NCI-H1436 (cell line): ENCODE measurements around the gene SCAPER.
"Not testable (repeated sequence)": the region's sequence is repeated elsewhere in the genome, so short reads cannot be mapped to it uniquely, and the experiment has no call there.

ENCODE experiments used
- DNase-seq: peaks from one replicate; lab custom pipeline; 2025; lab: John Stamatoyannopoulos, UW

Gene SCAPER

GRCh38 chr15:76850367-76850766 is 54.8 kb downstream of the SCAPER start:
- not testable (repeated sequence) for DNase-seq

- DNase-seq = no peak
These were observed 58.4 kb downstream of the SCAPER start for GRCh38 chr15:76846782-76847181.

GRCh38 chr15:76844096-76844495 is 61.0 kb downstream of the SCAPER start:
- no peak for DNase-seq

- no peak for DNase-seq
These were observed 61.9 kb downstream of the SCAPER start for GRCh38 chr15:76843269-76843668.

- DNase-seq = peak; percentile 21
These were observed 64.2 kb downstream of the SCAPER start for GRCh38 chr15:76840830-76841460.

- DNase-seq = no peak
These were observed 66.0 kb downstream of the SCAPER start for GRCh38 chr15:76839173-76839572.

- no peak for DNase-seq
These were observed 67.7 kb downstream of the SCAPER start for GRCh38 chr15:76837474-76837873.

GRCh38 chr15:76829939-76830338 is 75.2 kb downstream of the SCAPER start:
- no peak for DNase-seq

GRCh38 chr15:76823890-76824289 is 81.2 kb downstream of the SCAPER start:
- no peak for DNase-seq

- no peak for DNase-seq
These were observed 81.8 kb downstream of the SCAPER start for GRCh38 chr15:76823303-76823702.

GRCh38 chr15:76818926-76819325 is 86.2 kb downstream of the SCAPER start:
- DNase-seq = not testable (repeated sequence)

GRCh38 chr15:76815421-76815820 is 89.7 kb downstream of the SCAPER start:
- DNase-seq = no peak

- DNase-seq = no peak
These were observed 92.8 kb downstream of the SCAPER start for GRCh38 chr15:76812381-76812780.

GRCh38 chr15:76809412-76810103 is 95.6 kb downstream of the SCAPER start:
- DNase-seq = no peak

- DNase-seq = no peak
These were observed 102.0 kb downstream of the SCAPER start for GRCh38 chr15:76803049-76803571.

GRCh38 chr15:76802411-76802810 is 102.7 kb downstream of the SCAPER start:
- DNase-seq = no peak

- DNase-seq = no peak
These were observed 105.4 kb downstream of the SCAPER start for GRCh38 chr15:76799760-76800159.

GRCh38 chr15:76795217-76795616 is 109.9 kb downstream of the SCAPER start:
- no peak for DNase-seq

GRCh38 chr15:76793162-76793561 is 112.0 kb downstream of the SCAPER start:
- no peak for DNase-seq

- DNase-seq = no peak
These were observed 113.6 kb downstream of the SCAPER start for GRCh38 chr15:76791511-76791910.

GRCh38 chr15:76787273-76787672 is 117.9 kb downstream of the SCAPER start:
- DNase-seq = no peak

- no peak for DNase-seq
These were observed 128.2 kb downstream of the SCAPER start for GRCh38 chr15:76776969-76777368.

- no peak for DNase-seq
These were observed 128.7 kb downstream of the SCAPER start for GRCh38 chr15:76776480-76776879.

GRCh38 chr15:76773234-76773633 is 131.9 kb downstream of the SCAPER start:
- no peak for DNase-seq
